Panc1 (cell line): ENCODE data around the gene ABCB8.
A peak's percentile ranks its signal among the peaks of the same experiment; 100 is the strongest.

Experiments used
- POLR2AphosphoS5 ChIP-seq: IDR thresholded peaks from 2 replicates; pipeline ENCODE4 v1.6.1; 2012; ENCODE audit warnings: mild to moderate bottlenecking, low read depth, low read length, moderate library complexity
- SIN3A ChIP-seq: IDR thresholded peaks from 2 replicates; pipeline ENCODE4 v1.6.1; 2012; ENCODE audit warnings: low read depth, mild to moderate bottlenecking, low read length, moderate library complexity, borderline replicate concordance; ENCODE audit not compliant: insufficient read depth
- TF ChIP-seq, protein P1 (sequence below): fragments of 450-650 bp; IDR thresholded peaks from 2 replicates; pipeline ENCODE4 v1.5.1; 2017; ENCODE audit warnings: mild to moderate bottlenecking
- TF ChIP-seq, protein P2 (sequence below), 2 experiments: IDR thresholded peaks; 2 replicates each; pipeline ENCODE4 v1.6.1; 2011 to 2012; ENCODE audit warnings: low read depth in 2 of 2, control low read depth in 1 of 2, low read length in 1 of 2, mild to moderate bottlenecking in 1 of 2, moderate library complexity in 1 of 2; ENCODE audit not compliant: insufficient read depth in 1 of 2

DNA sequence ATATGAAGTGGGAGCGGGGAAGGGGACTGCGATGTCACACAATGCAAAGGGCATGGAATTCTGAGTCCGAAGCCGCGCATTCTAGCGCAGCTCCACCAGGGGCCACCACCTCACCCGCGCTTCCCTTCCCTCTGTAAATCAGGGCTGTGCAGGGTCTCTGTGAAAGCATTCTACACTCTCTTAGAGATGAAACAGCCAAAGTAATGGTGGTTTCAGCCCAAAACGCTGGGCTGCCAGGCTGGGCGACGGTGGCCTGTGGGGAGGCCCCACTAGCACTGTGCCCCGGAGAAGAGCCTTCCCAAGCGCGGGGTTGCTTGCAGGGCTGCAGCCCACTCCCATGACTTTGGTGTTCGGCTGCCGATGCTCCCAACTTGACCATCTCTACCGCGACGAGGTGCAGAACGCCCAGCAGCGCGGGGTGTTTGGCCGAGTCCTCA lies 15.3 kb upstream of the ABCB8 start:
- TF ChIP-seq, protein P1, sequence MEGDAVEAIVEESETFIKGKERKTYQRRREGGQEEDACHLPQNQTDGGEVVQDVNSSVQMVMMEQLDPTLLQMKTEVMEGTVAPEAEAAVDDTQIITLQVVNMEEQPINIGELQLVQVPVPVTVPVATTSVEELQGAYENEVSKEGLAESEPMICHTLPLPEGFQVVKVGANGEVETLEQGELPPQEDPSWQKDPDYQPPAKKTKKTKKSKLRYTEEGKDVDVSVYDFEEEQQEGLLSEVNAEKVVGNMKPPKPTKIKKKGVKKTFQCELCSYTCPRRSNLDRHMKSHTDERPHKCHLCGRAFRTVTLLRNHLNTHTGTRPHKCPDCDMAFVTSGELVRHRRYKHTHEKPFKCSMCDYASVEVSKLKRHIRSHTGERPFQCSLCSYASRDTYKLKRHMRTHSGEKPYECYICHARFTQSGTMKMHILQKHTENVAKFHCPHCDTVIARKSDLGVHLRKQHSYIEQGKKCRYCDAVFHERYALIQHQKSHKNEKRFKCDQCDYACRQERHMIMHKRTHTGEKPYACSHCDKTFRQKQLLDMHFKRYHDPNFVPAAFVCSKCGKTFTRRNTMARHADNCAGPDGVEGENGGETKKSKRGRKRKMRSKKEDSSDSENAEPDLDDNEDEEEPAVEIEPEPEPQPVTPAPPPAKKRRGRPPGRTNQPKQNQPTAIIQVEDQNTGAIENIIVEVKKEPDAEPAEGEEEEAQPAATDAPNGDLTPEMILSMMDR, result peak; percentile 85
- TF ChIP-seq, protein P2, sequence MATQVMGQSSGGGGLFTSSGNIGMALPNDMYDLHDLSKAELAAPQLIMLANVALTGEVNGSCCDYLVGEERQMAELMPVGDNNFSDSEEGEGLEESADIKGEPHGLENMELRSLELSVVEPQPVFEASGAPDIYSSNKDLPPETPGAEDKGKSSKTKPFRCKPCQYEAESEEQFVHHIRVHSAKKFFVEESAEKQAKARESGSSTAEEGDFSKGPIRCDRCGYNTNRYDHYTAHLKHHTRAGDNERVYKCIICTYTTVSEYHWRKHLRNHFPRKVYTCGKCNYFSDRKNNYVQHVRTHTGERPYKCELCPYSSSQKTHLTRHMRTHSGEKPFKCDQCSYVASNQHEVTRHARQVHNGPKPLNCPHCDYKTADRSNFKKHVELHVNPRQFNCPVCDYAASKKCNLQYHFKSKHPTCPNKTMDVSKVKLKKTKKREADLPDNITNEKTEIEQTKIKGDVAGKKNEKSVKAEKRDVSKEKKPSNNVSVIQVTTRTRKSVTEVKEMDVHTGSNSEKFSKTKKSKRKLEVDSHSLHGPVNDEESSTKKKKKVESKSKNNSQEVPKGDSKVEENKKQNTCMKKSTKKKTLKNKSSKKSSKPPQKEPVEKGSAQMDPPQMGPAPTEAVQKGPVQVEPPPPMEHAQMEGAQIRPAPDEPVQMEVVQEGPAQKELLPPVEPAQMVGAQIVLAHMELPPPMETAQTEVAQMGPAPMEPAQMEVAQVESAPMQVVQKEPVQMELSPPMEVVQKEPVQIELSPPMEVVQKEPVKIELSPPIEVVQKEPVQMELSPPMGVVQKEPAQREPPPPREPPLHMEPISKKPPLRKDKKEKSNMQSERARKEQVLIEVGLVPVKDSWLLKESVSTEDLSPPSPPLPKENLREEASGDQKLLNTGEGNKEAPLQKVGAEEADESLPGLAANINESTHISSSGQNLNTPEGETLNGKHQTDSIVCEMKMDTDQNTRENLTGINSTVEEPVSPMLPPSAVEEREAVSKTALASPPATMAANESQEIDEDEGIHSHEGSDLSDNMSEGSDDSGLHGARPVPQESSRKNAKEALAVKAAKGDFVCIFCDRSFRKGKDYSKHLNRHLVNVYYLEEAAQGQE (IDR thresholded peaks at IDR 0.05; ENCODE audit: insufficient read depth in 1 of 2, low read depth in 2 of 2, low read length in 1 of 2), result no peak
- no peak for TF ChIP-seq POLR2AphosphoS5
- no peak for TF ChIP-seq SIN3A
